H1 (cell line): ENCODE results near the gene ARHGAP25. TPM values are rescaled to one million over a fixed set of nuclear protein-coding genes. Genes with fewer than 3 reads are reported as not detected.

ENCODE experiments used
- ASH2L ChIP-seq: fragments of 200-600, 300-600 bp; sonication (generic); IDR thresholded peaks from one replicate; pipeline ENCODE4 v1.7.1; 2017; ENCODE audit warnings: low read length
- CTBP2 ChIP-seq: IDR thresholded peaks from 2 replicates; pipeline ENCODE4 v1.7.0; 2011; ENCODE audit warnings: borderline replicate concordance, mild to moderate bottlenecking, moderate library complexity, mixed read lengths, low read length; ENCODE audit not compliant: insufficient read depth, insufficient read length
- KDM1A ChIP-seq: fragments of 200-600, 300-600 bp; sonication (generic); IDR thresholded peaks from 2 replicates; pipeline ENCODE4 v1.7.1; 2016; ENCODE audit warnings: mild to moderate bottlenecking, low read length, borderline replicate concordance
- KDM4A ChIP-seq: IDR thresholded peaks from one replicate; pipeline ENCODE4 v1.7.1; 2012; ENCODE audit warnings: low read depth, mild to moderate bottlenecking, moderate library complexity, low read length, inconsistent platforms; ENCODE audit not compliant: severe bottlenecking
- MAFK ChIP-seq: IDR thresholded peaks from 2 replicates; pipeline ENCODE4 v1.6.1; 2012; ENCODE audit warnings: low read depth, mild to moderate bottlenecking, improper control_type of control experiment, low read length
- NRF1 ChIP-seq: IDR thresholded peaks from 2 replicates; pipeline ENCODE4 v1.6.1; 2011; ENCODE audit warnings: mild to moderate bottlenecking, low read depth, low read length, improper control_type of control experiment
- SP4 ChIP-seq: IDR thresholded peaks from 2 replicates; pipeline ENCODE4 v1.6.1; 2012; ENCODE audit warnings: low read length, inconsistent platforms
- TCF12 ChIP-seq: IDR thresholded peaks from 2 replicates; pipeline ENCODE4 v1.6.1; 2011; ENCODE audit warnings: low read depth, mild to moderate bottlenecking, low read length
- USF2 ChIP-seq: IDR thresholded peaks from 2 replicates; pipeline ENCODE4 v1.6.1; 2011; ENCODE audit warnings: low read length, improper control_type of control experiment
- polyA plus RNA-seq, 7 experiments: library from polyadenylated mRNA; depleted of rRNA in 3 of 7; stranded (reverse) in 5 of 7; unstranded in 2 of 7; fragments of >200 nt in 5 of 7; fragments of 200-250 nt in 2 of 7; gene quantifications; 1 replicate in 5 of 7; 2 replicates in 1 of 7; 4 replicates in 1 of 7; pipeline versions ENCODE4 v1.2.1 to v1.2.3, GENCODE V29; 2011 to 2013; ENCODE audit warnings: missing spikeins in 2 of 7, mixed read lengths in 2 of 7
- total RNA-seq: library from RNA; stranded (reverse); fragmentation: NEBNext Ultra II Directional; extraction: Animal tissue kit (Norgen Biotek cat#: 25700); gene quantifications from 2 replicates; pipeline ENCODE4 v1.2.1, GENCODE V29; 2021

The ARHGAP25 gene
- total and polyA plus RNA-seq, 2 of the 8 experiments (the other 6 are each of a cell fraction or from before 2014, with no cell fraction given) = 1.00 to 1.2 TPM

- no peak for TF ChIP-seq CTBP2
- TF ChIP-seq ASH2L = no peak
- TF ChIP-seq USF2 = no peak
- TF ChIP-seq TCF12 = no peak
- TF ChIP-seq KDM4A = no peak
- TF ChIP-seq SP4 = no peak
- TF ChIP-seq KDM1A = no peak
- no peak for TF ChIP-seq NRF1
- TF ChIP-seq MAFK = no peak
Observed at GRCh38 chr2:68739595-68740399, 5.2 kb downstream of the ARHGAP25 start (continued).
